Measurements from ENCODE around the gene SLC10A4. TPM values are rescaled to one million over a fixed set of nuclear protein-coding genes. Genes with fewer than 3 reads are reported as not detected.

SLC10A4 gene
- total RNA-seq, 1 experiment from 2014 or later: 1.7 TPM

DNA sequence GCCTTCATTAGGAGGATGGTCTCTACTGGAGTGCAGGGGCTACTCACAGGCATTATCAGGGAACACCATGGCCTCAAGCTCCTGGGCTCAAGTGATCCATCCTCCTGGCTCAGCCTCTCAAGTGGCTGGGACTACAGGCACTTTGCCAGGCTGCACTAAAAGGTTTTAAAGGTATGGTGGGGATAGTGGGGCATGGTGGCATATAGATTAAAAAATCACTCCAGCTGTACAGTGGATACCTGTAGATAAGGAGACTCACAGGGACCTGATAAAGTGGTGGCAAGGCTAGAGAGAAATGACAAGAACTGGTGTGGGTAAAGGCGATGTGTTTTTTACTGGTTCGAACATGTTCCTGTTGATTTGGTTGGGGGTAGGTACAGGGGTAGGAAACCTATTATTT lies 12.8 kb downstream of the SLC10A4 start:
- POLR2A ChIA-PET: no interaction called here

DNA sequence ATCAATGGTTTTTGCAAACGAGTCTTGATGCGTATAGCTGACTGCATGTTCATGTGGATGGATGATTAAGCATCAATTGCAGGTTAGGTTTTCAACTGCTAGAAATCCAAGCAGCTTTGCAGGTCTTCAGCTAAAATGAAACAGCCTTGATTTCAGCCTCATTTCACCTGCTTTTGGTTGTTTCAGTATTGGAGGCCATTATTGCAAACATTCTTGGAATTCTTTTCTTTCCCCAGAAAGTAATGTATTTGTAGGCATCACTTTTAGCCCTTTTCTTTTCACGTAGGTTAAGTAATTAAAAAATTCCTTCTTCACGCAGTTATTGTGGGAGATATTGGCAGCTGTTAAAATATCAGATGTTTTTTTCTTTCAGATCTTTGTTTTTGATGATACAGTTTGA lies 15.8 kb downstream of the SLC10A4 start:
- no peaks in the 10 kb centered on the region for H3K4me1 Mint-ChIP-seq (ENCODE audit: low read depth, unreplicated experiment)
- no TSS peak for BruUV-seq (replicated peaks)
- no peak overlapping the region for H3K27ac Mint-ChIP-seq (ENCODE audit: unreplicated experiment)
- DNase-seq: no peak
- no peaks in the 10 kb centered on the region for H3K9me3 Mint-ChIP-seq (ENCODE audit: unreplicated experiment)
- H3K36me3 Mint-ChIP-seq (ENCODE audit: insufficient read depth, unreplicated experiment): peaks cover 8% of the 10 kb centered on the region
- POLR2A ChIA-PET: no interaction called here
- Histone ChIP-seq H3K4me1 (0 out of 2 replicates have a peak, but pooled peaks cover 1% of the 10 kb centered on the region), H3K27me3 (replicated peaks; ENCODE audit: control insufficient read depth, insufficient read depth, low read length) (no peaks in the 10 kb centered on the region), H3K9me3 (no peaks in the 10 kb centered on the region), H3K4me3 (ENCODE audit: low read depth, low read length) (no peak overlapping the region), H3K36me3 (ENCODE audit: control insufficient read depth, insufficient read depth, low read length) (no peaks in the 10 kb centered on the region)
- H3K27me3 Mint-ChIP-seq (ENCODE audit: insufficient read depth, unreplicated experiment): no peaks in the 10 kb centered on the region
- intact Hi-C loops (cut with micrococcal nuclease; ENCODE audit: unreplicated experiment): no loop called here
- no peak overlapping the region for H3K4me3 Mint-ChIP-seq (ENCODE audit: unreplicated experiment)
- CTCF ChIA-PET: no interaction called here
- TF ChIP-seq, protein P1, sequence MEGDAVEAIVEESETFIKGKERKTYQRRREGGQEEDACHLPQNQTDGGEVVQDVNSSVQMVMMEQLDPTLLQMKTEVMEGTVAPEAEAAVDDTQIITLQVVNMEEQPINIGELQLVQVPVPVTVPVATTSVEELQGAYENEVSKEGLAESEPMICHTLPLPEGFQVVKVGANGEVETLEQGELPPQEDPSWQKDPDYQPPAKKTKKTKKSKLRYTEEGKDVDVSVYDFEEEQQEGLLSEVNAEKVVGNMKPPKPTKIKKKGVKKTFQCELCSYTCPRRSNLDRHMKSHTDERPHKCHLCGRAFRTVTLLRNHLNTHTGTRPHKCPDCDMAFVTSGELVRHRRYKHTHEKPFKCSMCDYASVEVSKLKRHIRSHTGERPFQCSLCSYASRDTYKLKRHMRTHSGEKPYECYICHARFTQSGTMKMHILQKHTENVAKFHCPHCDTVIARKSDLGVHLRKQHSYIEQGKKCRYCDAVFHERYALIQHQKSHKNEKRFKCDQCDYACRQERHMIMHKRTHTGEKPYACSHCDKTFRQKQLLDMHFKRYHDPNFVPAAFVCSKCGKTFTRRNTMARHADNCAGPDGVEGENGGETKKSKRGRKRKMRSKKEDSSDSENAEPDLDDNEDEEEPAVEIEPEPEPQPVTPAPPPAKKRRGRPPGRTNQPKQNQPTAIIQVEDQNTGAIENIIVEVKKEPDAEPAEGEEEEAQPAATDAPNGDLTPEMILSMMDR (IDR thresholded peaks at IDR 0.05; ENCODE audit: insufficient read depth in 1 of 2, low read depth in 1 of 2, low read length in 1 of 2, severe bottlenecking in 1 of 2, unreplicated experiment in 1 of 2): no peak

More for the DNA sequence above, 12.8 kb downstream of the SLC10A4 start:
- no peaks in the 10 kb centered on the region for H3K9me3 ChIP-seq
- intact Hi-C loops (cut with micrococcal nuclease; ENCODE audit: unreplicated experiment): no loop called here
- BruUV-seq (replicated peaks): no TSS peak
- TF ChIP-seq, protein P1 (IDR thresholded peaks at IDR 0.05; ENCODE audit: insufficient read depth in 1 of 2, low read depth in 1 of 2, low read length in 1 of 2, severe bottlenecking in 1 of 2, unreplicated experiment in 1 of 2): no peak
- no peak overlapping the region for H3K27ac Mint-ChIP-seq (ENCODE audit: unreplicated experiment)
- peaks cover 8% of the 10 kb centered on the region for H3K36me3 Mint-ChIP-seq (ENCODE audit: insufficient read depth, unreplicated experiment)
- no peaks in the 10 kb centered on the region for H3K4me1 ChIP-seq
- H3K27me3 ChIP-seq (replicated peaks; ENCODE audit: control insufficient read depth, insufficient read depth, low read length): no peaks in the 10 kb centered on the region
- no peak overlapping the region for H3K4me3 Mint-ChIP-seq (ENCODE audit: unreplicated experiment)
- no peaks in the 10 kb centered on the region for H3K36me3 ChIP-seq (ENCODE audit: control insufficient read depth, insufficient read depth, low read length)
- no peaks in the 10 kb centered on the region for H3K9me3 Mint-ChIP-seq (ENCODE audit: unreplicated experiment)
- H3K4me3 ChIP-seq (ENCODE audit: low read depth, low read length): no peak overlapping the region
- no peaks in the 10 kb centered on the region for H3K27me3 Mint-ChIP-seq (ENCODE audit: insufficient read depth, unreplicated experiment)
- DNase-seq: no peak
- H3K4me1 Mint-ChIP-seq (ENCODE audit: low read depth, unreplicated experiment): no peaks in the 10 kb centered on the region
- CTCF ChIA-PET: no interaction called here

DNA sequence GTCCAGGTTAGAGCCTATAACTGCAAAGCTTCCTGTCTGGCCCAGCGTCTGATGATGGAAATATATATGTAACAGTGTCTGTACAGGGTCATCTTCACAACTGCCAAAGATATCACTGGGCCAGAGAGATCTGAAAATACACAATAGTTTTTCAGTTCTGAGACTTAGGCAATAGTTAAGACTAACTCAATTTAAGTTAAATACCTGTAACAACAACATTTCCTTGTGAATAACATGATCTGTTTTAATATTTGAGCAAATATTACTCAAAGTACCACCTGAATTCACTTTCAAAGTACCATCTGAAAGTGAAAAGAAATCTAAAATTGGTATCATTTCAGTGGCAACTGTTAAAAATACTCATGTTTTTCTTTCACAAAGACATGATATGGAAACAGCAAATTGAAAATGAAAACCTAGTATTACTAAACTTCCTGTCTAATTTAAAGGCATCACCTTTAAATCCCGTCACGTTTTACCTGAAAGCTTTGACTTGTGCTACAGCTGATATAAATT lies 16.5 kb downstream of the SLC10A4 start:
- H3K27me3 ChIP-seq (replicated peaks; ENCODE audit: control insufficient read depth, insufficient read depth, low read length): no peaks in the 10 kb centered on the region
- POLR2A ChIA-PET: no interaction called here
- no peaks in the 10 kb centered on the region for H3K9me3 ChIP-seq
- H3K27ac Mint-ChIP-seq (ENCODE audit: unreplicated experiment): no peak overlapping the region
- no peak overlapping the region for H3K4me3 Mint-ChIP-seq (ENCODE audit: unreplicated experiment)
- H3K4me1 ChIP-seq: peaks cover 8% of the 10 kb centered on the region
- TF ChIP-seq, protein P1 (IDR thresholded peaks at IDR 0.05; ENCODE audit: insufficient read depth in 1 of 2, low read depth in 1 of 2, low read length in 1 of 2, severe bottlenecking in 1 of 2, unreplicated experiment in 1 of 2): no peak
- CTCF ChIA-PET: interaction anchor here (0.6 kb wide), 1 partner anchor 145 kb away, joined by 4 read pairs; no protein-coding TSS in a partner anchor
- peaks cover 8% of the 10 kb centered on the region for H3K36me3 Mint-ChIP-seq (ENCODE audit: insufficient read depth, unreplicated experiment)
- DNase-seq: no peak
- intact Hi-C loops (cut with micrococcal nuclease; ENCODE audit: unreplicated experiment): loop anchor here (10.0 kb wide), 1 partner anchor 55 kb away; no protein-coding TSS in a partner anchor
- H3K4me1 Mint-ChIP-seq (ENCODE audit: low read depth, unreplicated experiment): no peaks in the 10 kb centered on the region
- no peaks in the 10 kb centered on the region for H3K27me3 Mint-ChIP-seq (ENCODE audit: insufficient read depth, unreplicated experiment)
- H3K9me3 Mint-ChIP-seq (ENCODE audit: unreplicated experiment): no peaks in the 10 kb centered on the region
- H3K4me3 ChIP-seq (ENCODE audit: low read depth, low read length): no peak overlapping the region
- no peaks in the 10 kb centered on the region for H3K36me3 ChIP-seq (ENCODE audit: control insufficient read depth, insufficient read depth, low read length)
- no TSS peak for BruUV-seq (replicated peaks)

Data from Caco-2 (cell line).